EH (cell line): ENCODE results near the gene EXOC3L4.
A peak's percentile ranks its signal among the peaks of the same experiment; 100 is the strongest.

ENCODE experiments used
- DNase-seq: peaks from one replicate; pipeline ENCODE4 v3.0.0-alpha.2; 2015; ENCODE audit warnings: low read depth

Gene EXOC3L4

GRCh38 chr14:103133210-103134140 is 39.0 kb downstream of the EXOC3L4 start:
- no peak for DNase-seq

- DNase-seq, result no peak
Measured at GRCh38 chr14:103134405-103134804, 39.9 kb downstream of the EXOC3L4 start.

- DNase-seq, result no peak
Measured at GRCh38 chr14:103134919-103135318, 40.4 kb downstream of the EXOC3L4 start.

DNA sequence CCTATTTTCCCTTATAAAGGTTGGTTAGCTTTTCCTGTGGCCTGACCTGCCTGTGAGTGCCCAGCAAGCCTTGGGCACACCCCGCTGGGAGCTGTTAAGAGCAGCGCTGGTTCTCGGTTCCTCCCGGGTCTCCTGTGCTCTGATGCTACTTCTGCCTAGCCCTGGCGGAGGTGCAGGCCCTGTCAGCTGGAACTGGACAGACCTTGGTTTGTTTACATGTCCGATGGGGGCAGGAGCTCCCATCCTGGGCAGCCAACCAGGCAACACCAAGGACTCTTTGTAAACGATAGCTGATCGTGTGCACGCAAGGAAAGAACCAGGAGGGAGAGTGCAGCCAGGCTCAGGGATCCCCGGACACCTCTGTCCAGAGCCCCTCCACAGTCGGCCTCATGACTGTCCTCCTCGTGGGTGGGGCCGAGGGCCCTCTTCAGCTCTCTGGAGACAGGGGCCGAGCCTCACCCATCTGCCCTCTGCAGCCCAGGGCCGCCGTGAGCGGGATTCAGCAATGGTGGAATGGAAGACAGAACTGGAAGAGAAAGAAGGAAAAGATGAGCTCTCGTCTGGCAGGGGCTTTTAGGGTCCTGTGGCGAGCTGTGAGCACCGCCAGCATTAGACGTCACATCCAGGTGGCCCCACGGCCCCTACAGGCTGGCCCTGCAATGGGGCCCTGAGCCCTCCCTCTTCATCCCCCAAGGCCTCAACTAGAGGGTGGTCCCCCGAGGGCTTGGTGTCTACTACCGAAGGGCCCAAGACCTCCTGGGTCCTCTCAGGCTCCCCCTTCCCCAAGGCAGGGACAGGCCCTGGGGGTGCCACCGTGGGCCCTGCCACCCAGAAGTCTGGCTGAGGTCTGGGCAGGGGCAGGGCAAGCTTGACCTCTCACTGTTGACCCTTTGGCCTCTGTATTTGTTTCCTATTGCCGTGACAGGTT is 41.1 kb downstream of the EXOC3L4 start:
- no peak for DNase-seq

DNA sequence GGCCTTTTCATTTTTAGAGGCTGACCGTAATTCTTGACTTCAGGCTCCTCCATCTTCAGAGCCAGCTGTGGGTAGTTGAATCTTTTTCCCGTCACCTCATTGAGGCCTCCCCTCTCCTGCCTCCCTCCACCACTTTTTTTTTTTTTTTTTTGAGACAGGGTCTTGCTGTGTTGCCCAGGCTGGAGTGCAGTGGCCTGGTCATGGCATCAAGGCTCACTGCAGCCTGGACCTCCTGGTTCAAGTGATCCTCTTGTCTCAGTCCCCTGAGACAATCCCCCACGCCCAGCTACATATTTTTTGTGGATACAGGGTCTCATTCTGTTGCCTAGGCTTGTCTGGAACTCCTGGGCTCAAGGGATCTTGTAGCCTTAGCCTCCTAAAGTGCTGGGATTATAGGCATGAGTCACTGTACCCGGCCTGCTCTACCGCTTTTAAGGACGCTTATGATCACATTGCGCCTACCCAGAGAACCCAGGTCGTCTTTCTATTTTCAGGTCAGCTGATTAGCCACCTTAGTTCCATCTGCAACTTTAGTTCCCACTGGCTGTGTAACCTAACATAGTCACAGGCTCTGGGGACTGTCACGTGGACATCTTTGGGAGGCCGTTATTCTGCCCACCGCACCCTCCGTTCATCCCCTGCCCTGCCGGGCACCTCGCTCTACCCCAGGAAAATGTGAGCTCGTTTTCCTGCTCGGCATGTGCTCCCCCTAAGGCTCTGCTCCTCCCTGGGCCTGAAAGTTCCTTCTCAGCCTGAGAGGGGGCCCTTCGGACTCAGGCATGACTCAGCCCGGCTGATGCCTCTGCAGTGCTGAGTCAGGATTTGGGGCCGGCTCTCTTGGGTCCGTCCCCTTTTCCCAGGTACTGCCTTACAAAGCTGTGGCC is 42.1 kb downstream of the EXOC3L4 start:
- peak; percentile 73 for DNase-seq

GRCh38 chr14:103137689-103138300 is 43.3 kb downstream of the EXOC3L4 start:
- DNase-seq, result no peak

DNA sequence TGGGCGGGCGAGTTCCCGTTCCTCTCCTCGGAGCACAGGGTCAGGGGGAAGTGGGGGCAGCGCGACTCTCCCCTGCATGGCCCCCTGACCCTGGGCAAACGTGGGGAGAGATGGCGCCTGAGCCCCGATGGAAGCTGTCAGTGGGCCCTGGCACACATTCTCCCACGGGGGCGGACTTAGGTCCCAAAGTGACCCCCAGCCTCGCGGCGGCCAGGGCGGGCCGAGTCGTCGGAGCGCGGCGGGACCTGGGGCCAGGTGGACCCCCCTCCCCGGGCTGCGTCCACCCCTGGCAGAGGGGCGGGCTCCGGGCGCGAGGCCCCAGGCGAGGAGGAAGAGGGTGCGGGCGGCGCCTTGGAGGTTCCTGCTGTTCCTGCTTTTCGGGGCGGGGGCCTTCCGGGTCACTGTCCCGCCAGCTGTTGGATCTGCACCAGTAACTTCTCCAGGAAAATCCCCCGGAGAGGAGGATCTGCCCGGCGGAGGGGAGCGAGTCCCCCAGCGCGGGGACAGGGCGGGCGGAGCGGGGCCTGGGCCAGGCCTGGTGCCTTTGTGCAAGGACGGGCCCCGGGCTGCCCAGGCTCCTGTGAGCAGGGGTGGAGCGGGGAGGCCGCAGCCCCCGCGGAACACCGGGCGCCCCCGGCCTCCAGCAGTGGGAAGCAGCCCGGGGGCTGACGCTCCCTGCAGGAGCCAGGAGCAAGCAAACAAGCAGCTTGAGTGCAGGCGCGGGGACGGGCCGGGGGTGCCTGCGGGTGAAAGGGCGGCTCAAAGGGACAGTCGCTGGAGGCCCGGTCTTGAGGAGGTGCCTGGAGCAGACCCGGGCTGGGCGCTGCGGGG is 44.0 kb downstream of the EXOC3L4 start:
- no peak for DNase-seq

DNA sequence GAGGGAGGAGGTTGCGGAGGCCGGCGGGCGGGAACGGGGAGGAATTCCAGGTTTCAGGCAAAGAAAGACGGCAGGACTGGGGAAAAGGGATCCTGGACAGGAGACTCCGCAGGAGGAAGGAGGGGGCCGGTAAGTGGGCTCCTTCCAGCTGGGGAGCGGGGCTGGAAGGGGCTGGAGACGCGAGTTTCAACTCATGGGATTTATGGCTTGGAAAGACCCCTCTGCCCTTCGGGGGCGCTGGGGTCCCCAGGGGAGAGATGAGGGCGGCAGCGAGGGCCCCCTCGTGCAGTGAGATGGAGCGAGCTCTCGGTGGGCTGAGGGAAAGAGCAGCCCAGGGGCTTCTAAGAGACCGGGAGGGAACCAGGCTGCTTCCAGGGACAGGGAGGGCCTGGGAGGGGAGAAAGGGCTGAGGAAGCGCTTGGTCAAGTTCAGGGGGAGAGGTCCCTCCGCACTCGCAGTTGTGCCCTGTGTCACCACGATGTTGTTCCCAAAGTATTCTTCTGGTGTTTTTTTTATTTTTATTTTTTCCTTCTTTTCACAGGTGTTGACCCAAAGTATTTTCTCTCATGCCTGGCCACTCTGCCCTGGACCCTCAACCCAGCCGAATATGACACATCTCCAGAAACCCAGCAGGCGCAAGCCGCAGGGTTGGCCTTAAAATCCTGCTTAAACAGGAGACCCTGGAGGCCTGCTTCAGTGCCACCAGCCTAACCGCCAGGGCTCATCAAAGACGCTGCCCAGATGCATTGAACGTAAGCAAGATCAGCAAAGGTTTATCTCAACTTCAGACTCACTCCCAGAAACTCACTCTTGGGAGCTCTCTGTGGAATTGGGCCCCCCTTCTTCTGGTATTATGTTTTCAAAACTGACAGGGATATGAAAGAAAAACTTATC is 44.9 kb downstream of the EXOC3L4 start:
- DNase-seq, result no peak

GRCh38 chr14:103140316-103141109 is 46.0 kb downstream of the EXOC3L4 start:
- DNase-seq, result no peak

- DNase-seq, result peak; percentile 41
Measured at GRCh38 chr14:103141117-103141796, 46.7 kb downstream of the EXOC3L4 start.

GRCh38 chr14:103142026-103142425 is 47.5 kb downstream of the EXOC3L4 start:
- DNase-seq, result no peak

GRCh38 chr14:103142721-103143302 is 48.3 kb downstream of the EXOC3L4 start:
- peak; percentile 48 for DNase-seq

DNA sequence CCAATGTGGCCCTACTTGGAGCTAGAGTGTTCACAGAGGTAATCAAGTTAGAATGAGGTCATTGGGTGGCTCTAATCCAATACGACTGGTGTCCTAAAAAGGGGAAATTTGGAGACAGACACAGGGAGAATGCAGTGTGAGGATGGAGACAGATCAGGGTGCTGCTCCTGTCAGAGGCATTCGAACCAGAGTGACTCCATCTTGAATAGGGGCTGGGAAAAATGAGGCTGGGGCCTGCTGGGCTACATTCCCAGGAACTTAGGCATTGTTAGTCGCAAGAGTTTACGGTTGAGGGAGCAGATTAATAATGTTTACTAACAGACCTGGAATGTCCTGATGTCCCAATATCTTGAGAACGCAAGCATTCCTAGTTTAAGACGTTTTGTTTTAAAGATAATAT is 49.0 kb downstream of the EXOC3L4 start:
- peak; percentile 58 for DNase-seq

- DNase-seq, result peak; percentile 84
Measured at GRCh38 chr14:103144085-103144484, 49.6 kb downstream of the EXOC3L4 start.

DNA sequence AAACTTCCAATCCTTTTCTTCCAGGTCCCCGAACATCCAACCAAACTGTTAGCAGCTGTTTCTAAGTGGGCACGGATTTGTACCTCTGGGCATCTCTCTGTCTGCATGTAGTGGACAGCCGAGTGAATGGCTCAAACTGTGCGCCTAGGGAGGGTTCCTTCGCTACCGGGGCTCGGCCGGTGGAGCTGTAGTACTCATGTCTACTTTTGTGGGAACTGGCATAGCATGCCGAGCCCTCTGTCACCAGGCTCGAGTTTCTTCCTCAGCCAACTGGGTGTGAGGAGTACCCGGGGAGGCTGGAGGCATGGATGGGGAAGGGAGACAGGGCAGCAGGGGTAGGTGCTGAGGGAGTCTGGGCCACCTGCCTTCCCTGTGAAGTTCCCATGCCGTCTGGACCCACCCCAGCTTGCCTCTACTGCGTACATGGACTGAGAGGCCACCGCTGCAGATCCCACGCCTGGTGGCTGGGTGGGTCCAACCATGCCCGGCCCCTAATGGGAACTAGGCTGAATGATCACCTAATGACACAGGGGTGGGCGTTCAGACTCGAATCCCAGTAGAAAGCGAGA is 51.7 kb downstream of the EXOC3L4 start:
- no peak for DNase-seq

- DNase-seq, result no peak
Measured at GRCh38 chr14:103149351-103150237, 55.1 kb downstream of the EXOC3L4 start.
